Sigmoid colon (tissue), 7 donors: ENCODE data around the gene ELOVL5. TPM values are rescaled to one million over a fixed set of nuclear protein-coding genes. Genes with fewer than 3 reads are reported as not detected.

Source experiments
- DNase-seq: peaks from one replicate; pipeline ENCODE4 v3.0.0-alpha.2; 2019
- H3K27ac ChIP-seq, 4 donors: fragments of 200-600 bp; sonication (generic); one replicate each; pipeline ENCODE4 v1.5.1; 2016 to 2019; ENCODE audit warnings: mild to moderate bottlenecking in 1 of 4
- H3K27me3 ChIP-seq, 3 donors: fragments of 200-600 bp; sonication (generic); one replicate each; pipeline ENCODE4 v1.5.1; 2019; ENCODE audit warnings: mild to moderate bottlenecking in 1 of 3
- H3K36me3 ChIP-seq, 4 donors: fragments of 200-600 bp; sonication (generic); one replicate each; pipeline ENCODE4 v1.5.1; 2016 to 2019
- H3K4me1 ChIP-seq, 4 donors: fragments of 200-600 bp; sonication (generic); one replicate each; pipeline ENCODE4 v1.5.1; 2017 to 2019
- H3K4me3 ChIP-seq, 4 donors: fragments of 200-600 bp; sonication (generic); one replicate each; pipeline ENCODE4 v1.5.1; 2017 to 2019; ENCODE audit warnings: mild to moderate bottlenecking in 2 of 4, moderate library complexity in 1 of 4
- H3K9me3 ChIP-seq, 4 donors: fragments of 200-600 bp in 3 of 4; sonication (generic) in 3 of 4; one replicate each; pipeline versions ENCODE4 v1.5.1 to v1.6.1; 2013 to 2019
- EP300 ChIP-seq, 4 donors: sonication (generic); formaldehyde crosslinking; IDR thresholded peaks; one replicate each; pipeline ENCODE4 v1.6.1; 2017; ENCODE audit warnings: antibody characterized with exemption in 4 of 4
- POLR2A ChIP-seq, 2 donors: fragments of 450-650 bp; IDR thresholded peaks; one replicate each; pipeline ENCODE4 v1.6.1; 2016; ENCODE audit warnings: antibody characterized with exemption in 2 of 2, mild to moderate bottlenecking in 2 of 2, moderate library complexity in 2 of 2
- POLR2AphosphoS5 ChIP-seq, 4 donors: sonication (generic); formaldehyde crosslinking; IDR thresholded peaks; one replicate each; pipeline ENCODE4 v1.6.1; 2017; ENCODE audit warnings: antibody characterized with exemption in 4 of 4
- WGBS, 2 donors: extraction: QIAGEN DNeasy Blood & Tissue Kit; methylation state at CpG; one replicate each; pipeline ENCODE4 v1.1.7; 2013; 5-methylcytosine and 5-hydroxymethylcytosine counted together
- intact Hi-C: fragments of 100-400 bp; cut with DNase I; formaldehyde crosslinking; loops from one replicate; pipeline ENCODE4 v1.15.1; 2023
- polyA plus RNA-seq, 3 donors: library from polyadenylated mRNA; stranded (reverse); fragments of 200-250 nt; gene quantifications; one replicate each; pipeline ENCODE4 v1.2.3, GENCODE V29; 2013
- total RNA-seq, 4 donors: library from RNA; depleted of rRNA; stranded (reverse); fragments of >200 nt; gene quantifications; one replicate each; pipeline ENCODE4 v1.1.0, GENCODE V29; 2016
- TF ChIP-seq, protein P1 (sequence below), 4 experiments: fragments of 450-650 bp in 3 of 4; fragments of 200-600 bp in 1 of 4; IDR thresholded peaks; one replicate each; pipeline ENCODE4 v1.5.1; 2016 to 2019; ENCODE audit warnings: antibody characterized with exemption in 4 of 4, mild to moderate bottlenecking in 3 of 4, moderate library complexity in 2 of 4
- donor health status: healthy with polysubstance abuse.
- donor health status: Bipolar disorder and iron deficiency.
- donor health status: healthy.

ELOVL5 gene, protein sequence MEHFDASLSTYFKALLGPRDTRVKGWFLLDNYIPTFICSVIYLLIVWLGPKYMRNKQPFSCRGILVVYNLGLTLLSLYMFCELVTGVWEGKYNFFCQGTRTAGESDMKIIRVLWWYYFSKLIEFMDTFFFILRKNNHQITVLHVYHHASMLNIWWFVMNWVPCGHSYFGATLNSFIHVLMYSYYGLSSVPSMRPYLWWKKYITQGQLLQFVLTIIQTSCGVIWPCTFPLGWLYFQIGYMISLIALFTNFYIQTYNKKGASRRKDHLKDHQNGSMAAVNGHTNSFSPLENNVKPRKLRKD
- 10 to 100 TPM; 54.3 to 73.8 (median 70.4) TPM for total RNA-seq
- polyA plus RNA-seq, result 10 to 100 TPM in 1 of 3 donors, 1 to 10 TPM in 2; 7.2 to 51.6 (median 9.6) TPM

DNA sequence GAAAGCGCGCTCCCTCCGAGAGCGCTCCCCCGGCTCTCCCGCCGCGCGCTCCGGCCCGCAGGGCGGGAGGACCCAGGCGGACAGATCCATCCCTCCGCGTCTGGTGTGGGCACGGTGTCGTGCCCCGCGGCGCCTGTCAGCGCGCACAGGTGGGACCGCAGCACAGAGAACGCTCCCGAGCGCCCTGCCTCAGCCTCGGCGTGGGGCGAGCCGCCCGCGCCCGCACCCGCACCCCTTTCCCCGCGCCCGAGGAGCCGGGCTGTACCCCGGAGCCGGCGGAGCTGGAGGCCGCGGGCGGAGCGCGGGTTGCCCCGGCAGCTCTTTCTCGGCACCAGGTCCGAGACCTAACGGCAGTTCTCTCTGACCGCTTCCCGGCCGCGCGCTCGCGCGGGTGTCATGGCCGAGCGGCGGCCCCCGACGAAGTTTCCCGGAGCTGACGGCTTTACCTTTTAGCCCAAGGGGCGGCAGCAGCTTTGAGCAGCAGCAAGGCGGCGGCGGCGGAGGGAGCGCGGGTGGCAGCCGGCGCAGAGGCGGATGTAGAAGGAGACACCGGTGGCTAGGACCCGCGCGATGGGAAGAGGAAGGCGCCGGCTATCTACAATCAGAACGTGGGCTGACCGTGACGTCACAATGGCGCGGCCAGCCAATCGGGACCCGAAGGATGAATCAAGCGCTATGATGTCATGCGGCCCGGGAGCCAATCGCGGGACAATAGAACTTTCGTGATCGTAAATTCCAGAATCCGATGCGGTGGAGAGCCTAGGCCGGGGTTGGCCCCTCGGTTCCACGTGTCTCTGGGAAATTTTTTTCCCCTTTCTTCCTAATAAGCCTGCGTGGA lies at the start of gene ELOVL5:
Gene ELOVL5, minus strand, starts transcription at position 580 of the 838 bp plus-strand sequence. CDS start 53,251 bp downstream, outside the sequence.
- peak; percentile 99 for DNase-seq
- peaks cover 0 to 30% (median 21%) of the 10 kb centered on the region in 4 donors for H3K4me1 ChIP-seq
- H3K27ac ChIP-seq, result peak within 1 kb of the TSS; percentile 91 to 100 (median 100)
- intact Hi-C loops, result loop anchor here (5.0 kb wide), 3 partner anchors 46 to 356 kb away; partner anchors contain the start of gene GCLC
- H3K4me3 ChIP-seq, result peak within 1 kb of the TSS; percentile 67 to 99 (median 90)
- no peaks in the 10 kb centered on the region for H3K9me3 ChIP-seq
- WGBS, 2 donors, result 0 to 1% methylated on average over 101 of the region's 101 CpGs
- TF ChIP-seq POLR2AphosphoS5 (IDR thresholded peaks at IDR 0.05) (peak; percentile 93 to 99 (median 98)), POLR2A (IDR thresholded peaks at IDR 0.05) (peak; percentile 77 to 91), EP300 (IDR thresholded peaks at IDR 0.05) (peak in 1 of 4 donors; percentile 59)
- TF ChIP-seq, protein P1, sequence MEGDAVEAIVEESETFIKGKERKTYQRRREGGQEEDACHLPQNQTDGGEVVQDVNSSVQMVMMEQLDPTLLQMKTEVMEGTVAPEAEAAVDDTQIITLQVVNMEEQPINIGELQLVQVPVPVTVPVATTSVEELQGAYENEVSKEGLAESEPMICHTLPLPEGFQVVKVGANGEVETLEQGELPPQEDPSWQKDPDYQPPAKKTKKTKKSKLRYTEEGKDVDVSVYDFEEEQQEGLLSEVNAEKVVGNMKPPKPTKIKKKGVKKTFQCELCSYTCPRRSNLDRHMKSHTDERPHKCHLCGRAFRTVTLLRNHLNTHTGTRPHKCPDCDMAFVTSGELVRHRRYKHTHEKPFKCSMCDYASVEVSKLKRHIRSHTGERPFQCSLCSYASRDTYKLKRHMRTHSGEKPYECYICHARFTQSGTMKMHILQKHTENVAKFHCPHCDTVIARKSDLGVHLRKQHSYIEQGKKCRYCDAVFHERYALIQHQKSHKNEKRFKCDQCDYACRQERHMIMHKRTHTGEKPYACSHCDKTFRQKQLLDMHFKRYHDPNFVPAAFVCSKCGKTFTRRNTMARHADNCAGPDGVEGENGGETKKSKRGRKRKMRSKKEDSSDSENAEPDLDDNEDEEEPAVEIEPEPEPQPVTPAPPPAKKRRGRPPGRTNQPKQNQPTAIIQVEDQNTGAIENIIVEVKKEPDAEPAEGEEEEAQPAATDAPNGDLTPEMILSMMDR (IDR thresholded peaks at IDR 0.05), result no peak
- no peaks in the 10 kb centered on the region for H3K36me3 ChIP-seq
- H3K27me3 ChIP-seq, result no peaks in the 10 kb centered on the region

DNA sequence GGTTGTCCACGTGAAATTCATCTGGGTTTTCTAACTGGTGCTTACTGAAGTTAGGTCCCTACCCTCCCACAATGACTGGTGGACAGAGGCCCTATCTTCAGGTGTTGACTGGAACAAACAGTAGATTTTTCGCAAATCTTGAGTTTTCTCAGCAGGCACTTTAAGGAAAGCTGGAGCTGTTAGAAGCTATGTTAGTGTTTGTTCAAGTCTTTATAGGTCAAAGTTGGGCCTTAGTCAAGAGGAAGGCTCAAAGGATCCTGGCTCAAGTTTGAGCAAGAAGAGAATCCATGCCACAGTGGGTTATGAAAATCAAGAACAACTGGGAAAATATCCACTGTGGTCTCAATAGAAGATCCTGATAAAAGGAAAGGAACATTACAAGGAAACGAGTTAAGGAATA lies 48.5 kb upstream of the ELOVL5 start:
- no peak overlapping the region for H3K27ac ChIP-seq
- H3K4me1 ChIP-seq, result no peaks in the 10 kb centered on the region
- H3K36me3 ChIP-seq, result no peaks in the 10 kb centered on the region
- DNase-seq, result no peak
- H3K9me3 ChIP-seq, result no peaks in the 10 kb centered on the region
- intact Hi-C loops, result no loop called here
- TF ChIP-seq, protein P1 (IDR thresholded peaks at IDR 0.05), result no peak
- TF ChIP-seq POLR2AphosphoS5 (IDR thresholded peaks at IDR 0.05) (no peak), POLR2A (IDR thresholded peaks at IDR 0.05) (no peak), EP300 (IDR thresholded peaks at IDR 0.05) (no peak)
- no peak overlapping the region for H3K4me3 ChIP-seq
- H3K27me3 ChIP-seq, result no peaks in the 10 kb centered on the region
- 76 to 78% methylated on average over 3 of the region's 3 CpGs for WGBS, 2 donors

DNA sequence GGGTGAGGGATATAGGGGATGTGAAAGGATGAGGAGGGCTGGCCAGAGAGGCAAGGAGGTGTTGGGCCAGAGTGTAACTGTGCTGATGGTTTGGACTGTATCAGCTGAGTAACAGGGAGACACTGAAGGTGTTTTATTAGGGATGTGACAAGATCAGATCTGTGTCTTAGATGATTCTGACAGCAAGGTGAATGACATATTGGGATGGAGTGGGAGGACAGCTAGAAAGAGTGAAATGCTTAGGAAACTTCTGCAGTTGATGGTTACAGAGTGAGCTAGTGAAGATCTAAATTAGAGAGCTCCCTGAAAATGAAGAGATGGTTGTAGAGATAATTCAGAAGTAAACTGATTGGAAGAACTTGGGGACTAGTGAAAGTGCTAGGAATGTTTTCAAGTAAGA lies 47.2 kb upstream of the ELOVL5 start:
- intact Hi-C loops, result no loop called here
- no peak for DNase-seq
- H3K36me3 ChIP-seq, result no peaks in the 10 kb centered on the region
- H3K27me3 ChIP-seq, result no peaks in the 10 kb centered on the region
- TF ChIP-seq EP300 (IDR thresholded peaks at IDR 0.05), result no peak
- TF ChIP-seq POLR2AphosphoS5 (IDR thresholded peaks at IDR 0.05), result no peak
- TF ChIP-seq, protein P1 (IDR thresholded peaks at IDR 0.05), result no peak
- TF ChIP-seq POLR2A (IDR thresholded peaks at IDR 0.05), result no peak
- no peaks in the 10 kb centered on the region for H3K4me1 ChIP-seq
- H3K4me3 ChIP-seq, result no peak overlapping the region
- H3K27ac ChIP-seq, result no peak overlapping the region
- H3K9me3 ChIP-seq, result no peaks in the 10 kb centered on the region

DNA sequence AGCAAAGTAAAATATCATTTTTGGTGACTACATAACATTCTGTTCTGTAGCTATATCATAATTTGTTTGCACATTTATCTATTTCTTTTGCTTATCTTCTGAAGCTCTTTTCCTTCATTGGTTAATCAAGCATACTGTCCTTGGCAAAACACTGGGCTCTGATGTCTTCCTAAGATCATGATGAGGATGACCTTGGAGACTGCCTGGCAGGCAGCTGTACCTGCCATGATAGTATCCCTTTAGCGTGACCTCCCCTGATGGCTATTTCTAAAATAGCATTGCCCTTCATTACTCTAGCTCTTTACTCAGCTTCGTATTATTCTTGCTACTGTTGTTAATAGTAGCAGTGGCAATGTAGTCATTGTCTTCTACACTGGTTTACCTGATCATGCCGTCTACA lies 46.0 kb upstream of the ELOVL5 start:
- intact Hi-C loops, result no loop called here
- 91 to 94% methylated on average over 3 of the region's 3 CpGs for WGBS, 2 donors
- no peaks in the 10 kb centered on the region for H3K36me3 ChIP-seq
- DNase-seq, result no peak
- H3K4me1 ChIP-seq, result no peaks in the 10 kb centered on the region
- no peak overlapping the region for H3K4me3 ChIP-seq
- no peaks in the 10 kb centered on the region for H3K27me3 ChIP-seq
- no peak overlapping the region for H3K27ac ChIP-seq
- TF ChIP-seq, protein P1 (IDR thresholded peaks at IDR 0.05), result no peak
- TF ChIP-seq EP300 (IDR thresholded peaks at IDR 0.05) (no peak), POLR2A (IDR thresholded peaks at IDR 0.05) (no peak), POLR2AphosphoS5 (IDR thresholded peaks at IDR 0.05) (no peak)
- no peaks in the 10 kb centered on the region for H3K9me3 ChIP-seq
